Testis (tissue), 2 donors: ENCODE measurements around the gene TP73.

ENCODE experiments used
- POLR2A ChIP-seq: fragments of 450-650 bp; IDR thresholded peaks from one replicate; pipeline ENCODE4 v1.6.1; 2017; ENCODE audit warnings: antibody characterized with exemption, mild to moderate bottlenecking, moderate library complexity
- TF ChIP-seq, protein P1 (sequence below), 3 experiments: fragments of 450-650 bp in 2 of 3; fragments of 200-600 bp in 1 of 3; sonication (generic) in 1 of 3; IDR thresholded peaks; one replicate each; pipeline ENCODE4 v1.5.1; 2016 to 2019; ENCODE audit warnings: antibody characterized with exemption in 3 of 3, mild to moderate bottlenecking in 2 of 3, moderate library complexity in 1 of 3

DNA sequence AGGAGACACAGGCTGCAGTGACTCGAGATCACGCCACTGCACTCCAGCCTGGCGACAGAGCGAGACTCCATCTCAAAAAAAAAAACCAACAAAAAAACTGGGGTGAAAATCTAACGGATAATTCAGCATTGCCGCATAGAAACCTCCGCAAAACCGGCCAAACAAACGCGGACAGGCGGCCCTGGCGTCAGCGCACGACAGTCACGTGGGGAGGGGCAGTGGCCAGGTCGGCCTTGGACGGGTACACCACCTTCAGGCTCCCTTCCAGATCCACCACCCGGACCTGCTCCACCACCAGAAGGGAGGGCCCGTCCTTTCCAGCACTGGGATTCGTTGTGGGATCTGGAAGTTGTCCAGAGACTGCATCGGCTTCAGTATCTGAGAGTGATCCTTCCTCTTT is 128.6 kb downstream of the TP73 start:
- TF ChIP-seq, protein P1, sequence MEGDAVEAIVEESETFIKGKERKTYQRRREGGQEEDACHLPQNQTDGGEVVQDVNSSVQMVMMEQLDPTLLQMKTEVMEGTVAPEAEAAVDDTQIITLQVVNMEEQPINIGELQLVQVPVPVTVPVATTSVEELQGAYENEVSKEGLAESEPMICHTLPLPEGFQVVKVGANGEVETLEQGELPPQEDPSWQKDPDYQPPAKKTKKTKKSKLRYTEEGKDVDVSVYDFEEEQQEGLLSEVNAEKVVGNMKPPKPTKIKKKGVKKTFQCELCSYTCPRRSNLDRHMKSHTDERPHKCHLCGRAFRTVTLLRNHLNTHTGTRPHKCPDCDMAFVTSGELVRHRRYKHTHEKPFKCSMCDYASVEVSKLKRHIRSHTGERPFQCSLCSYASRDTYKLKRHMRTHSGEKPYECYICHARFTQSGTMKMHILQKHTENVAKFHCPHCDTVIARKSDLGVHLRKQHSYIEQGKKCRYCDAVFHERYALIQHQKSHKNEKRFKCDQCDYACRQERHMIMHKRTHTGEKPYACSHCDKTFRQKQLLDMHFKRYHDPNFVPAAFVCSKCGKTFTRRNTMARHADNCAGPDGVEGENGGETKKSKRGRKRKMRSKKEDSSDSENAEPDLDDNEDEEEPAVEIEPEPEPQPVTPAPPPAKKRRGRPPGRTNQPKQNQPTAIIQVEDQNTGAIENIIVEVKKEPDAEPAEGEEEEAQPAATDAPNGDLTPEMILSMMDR (IDR thresholded peaks at IDR 0.05), result no peak
- TF ChIP-seq POLR2A, result no peak
